Activated CD8-positive, alpha-beta memory T cell treated with anti-CD3 and anti-CD28 coated beads, Interleukin-2, amount 50 U/mL, for 1 hour (primary cell): ENCODE results near the gene USP36.

Experiments
- DNase-seq: peaks from one replicate; pipeline ENCODE4 v3.0.0-alpha.2; 2020; ENCODE audit errors: extremely low read depth

USP36 gene

GRCh38 chr17:78815696-78816095 lies 24.9 kb downstream of the USP36 start:
- no peak for DNase-seq

GRCh38 chr17:78812855-78813254 lies 27.8 kb downstream of the USP36 start:
- DNase-seq: no peak

GRCh38 chr17:78808163-78808562 lies 32.5 kb downstream of the USP36 start:
- DNase-seq: no peak

GRCh38 chr17:78806451-78806850 lies 34.2 kb downstream of the USP36 start:
- DNase-seq: peak; percentile 56

GRCh38 chr17:78805301-78805700 lies 35.3 kb downstream of the USP36 start:
- DNase-seq: peak; percentile 49

GRCh38 chr17:78804777-78805176 lies 35.8 kb downstream of the USP36 start:
- DNase-seq: no peak

- no peak for DNase-seq
Observed at GRCh38 chr17:78803186-78803845, 37.3 kb downstream of the USP36 start.

GRCh38 chr17:78802459-78802858 lies 38.2 kb downstream of the USP36 start:
- DNase-seq: no peak

GRCh38 chr17:78802008-78802407 lies 38.6 kb downstream of the USP36 start:
- no peak for DNase-seq

GRCh38 chr17:78800132-78800931 lies 40.3 kb downstream of the USP36 start:
- no peak for DNase-seq

- DNase-seq: no peak
Observed at GRCh38 chr17:78798695-78799559, 41.7 kb downstream of the USP36 start.

GRCh38 chr17:78797691-78798585 lies 42.7 kb downstream of the USP36 start:
- no peak for DNase-seq

GRCh38 chr17:78797213-78797612 lies 43.4 kb downstream of the USP36 start:
- no peak for DNase-seq

GRCh38 chr17:78796517-78796900 lies 44.1 kb downstream of the USP36 start:
- no peak for DNase-seq

- DNase-seq: no peak
Observed at GRCh38 chr17:78795861-78796516, 44.6 kb downstream of the USP36 start.

GRCh38 chr17:78794864-78795640 lies 45.6 kb downstream of the USP36 start:
- DNase-seq: no peak

- DNase-seq: no peak
Observed at GRCh38 chr17:78794399-78794798, 46.2 kb downstream of the USP36 start.

- DNase-seq: no peak
Observed at GRCh38 chr17:78793968-78794367, 46.6 kb downstream of the USP36 start.

- no peak for DNase-seq
Observed at GRCh38 chr17:78793415-78793814, 47.2 kb downstream of the USP36 start.
